Measurements from ENCODE around the gene LIPI.
"Not testable (repeated sequence)": the region's sequence is repeated elsewhere in the genome, so short reads cannot be mapped to it uniquely, and the experiment has no call there.

The LIPI gene
- long read RNA-seq, donor 1, result 0 reads
- long read RNA-seq, donor 2, result 0 reads
- long read RNA-seq, donor 3, result 0 reads
- long read RNA-seq, donor 4, result 0 reads
- long read RNA-seq, donor 5, result 0 reads
- long read RNA-seq, donor 6, result 0 reads
- long read RNA-seq, donor 7, result 0 reads
- long read RNA-seq, donor 8, result 0 reads

- no peak for DNase-seq
Observed at GRCh38 chr21:14210738-14211137, at the start of gene LIPI. Gene LIPI (minus strand): TSS chr21:14210955. CDS start chr21:14210845, 110 bp downstream.

- no peak for DNase-seq
Observed at GRCh38 chr21:14260174-14260764, 49.5 kb upstream of the LIPI start.

GRCh38 chr21:14259747-14260146 lies 49.0 kb upstream of the LIPI start:
- DNase-seq, result no peak

GRCh38 chr21:14251336-14251735 lies 40.6 kb upstream of the LIPI start:
- no peak for DNase-seq

GRCh38 chr21:14245711-14246110 lies 35.0 kb upstream of the LIPI start:
- DNase-seq, result no peak

GRCh38 chr21:14244911-14245310 lies 34.2 kb upstream of the LIPI start:
- no peak for DNase-seq

GRCh38 chr21:14243874-14244273 lies 33.1 kb upstream of the LIPI start:
- no peak for DNase-seq

GRCh38 chr21:14243461-14243860 lies 32.7 kb upstream of the LIPI start:
- DNase-seq, result no peak

- no peak for DNase-seq
Observed at GRCh38 chr21:14241297-14241696, 30.5 kb upstream of the LIPI start.

GRCh38 chr21:14239281-14239680 lies 28.5 kb upstream of the LIPI start:
- DNase-seq, result no peak

- DNase-seq, result no peak
Observed at GRCh38 chr21:14236180-14236579, 25.4 kb upstream of the LIPI start.

GRCh38 chr21:14235101-14235500 lies 24.3 kb upstream of the LIPI start:
- no peak for DNase-seq

GRCh38 chr21:14229399-14229798 lies 18.6 kb upstream of the LIPI start:
- no peak for DNase-seq

GRCh38 chr21:14223365-14223764 lies 12.6 kb upstream of the LIPI start:
- DNase-seq, result no peak

- peak; percentile 86 for DNase-seq
Observed at GRCh38 chr21:14215971-14216641, 5.4 kb upstream of the LIPI start, which contains the start of gene RBM11. Gene RBM11 (plus strand): TSS chr21:14216157. CDS start chr21:14216187, 30 bp downstream.

- no peak for DNase-seq
Observed at GRCh38 chr21:14213164-14213563, 2.4 kb upstream of the LIPI start.

- no peak for DNase-seq
Observed at GRCh38 chr21:14206222-14206621, 4.5 kb downstream of the LIPI start.

GRCh38 chr21:14166463-14167223 lies 44.1 kb downstream of the LIPI start:
- DNase-seq, result not testable (repeated sequence)

GRCh38 chr21:14143999-14144398 lies 66.8 kb downstream of the LIPI start:
- DNase-seq, result no peak

- no peak for DNase-seq
Observed at GRCh38 chr21:14124266-14124665, 86.5 kb downstream of the LIPI start.

- DNase-seq, result no peak
Observed at GRCh38 chr21:14121719-14122118, 89.0 kb downstream of the LIPI start.

GRCh38 chr21:14120091-14120734 lies 90.5 kb downstream of the LIPI start:
- DNase-seq, result no peak

- DNase-seq, result no peak
Observed at GRCh38 chr21:14119038-14119437, 91.7 kb downstream of the LIPI start.

All from right kidney (tissue), 9 donors.